Effector memory CD4-positive, alpha-beta T cell (primary cell): ENCODE data around the gene ARHGAP24.

ENCODE experiments used
- DNase-seq, 3 donors: peaks; one replicate each; pipeline ENCODE4 v3.0.0-alpha.2; 2020
- H3K27ac ChIP-seq: 2 replicates; pipeline ENCODE4 v1.7.0; 2013; ENCODE audit warnings: mild to moderate bottlenecking, low read length, moderate library complexity; ENCODE audit not compliant: insufficient read depth, poor library complexity, severe bottlenecking
- H3K27me3 ChIP-seq: replicated peaks from 2 replicates; pipeline ENCODE4 v1.7.0; 2013; ENCODE audit warnings: mild to moderate bottlenecking, low read length; ENCODE audit not compliant: insufficient read depth, control insufficient read depth, poor library complexity, severe bottlenecking
- H3K36me3 ChIP-seq: 2 replicates; pipeline ENCODE4 v1.7.0; 2013; ENCODE audit warnings: mild to moderate bottlenecking, low read length, moderate library complexity; ENCODE audit not compliant: control insufficient read depth, insufficient read depth
- H3K4me1 ChIP-seq: 2 replicates; pipeline ENCODE4 v1.7.0; 2013; ENCODE audit warnings: low read length, mild to moderate bottlenecking; ENCODE audit not compliant: control insufficient read depth, insufficient read depth, poor library complexity, severe bottlenecking
- H3K4me3 ChIP-seq: 2 replicates; pipeline ENCODE4 v1.7.0; 2013; ENCODE audit warnings: low read length, low read depth, mild to moderate bottlenecking; ENCODE audit not compliant: insufficient read depth, poor library complexity, severe bottlenecking
- H3K9me3 ChIP-seq: 2 replicates; pipeline ENCODE4 v1.7.0; 2013; ENCODE audit warnings: mild to moderate bottlenecking, low read length, moderate library complexity; ENCODE audit not compliant: control insufficient read depth

The ARHGAP24 gene

DNA sequence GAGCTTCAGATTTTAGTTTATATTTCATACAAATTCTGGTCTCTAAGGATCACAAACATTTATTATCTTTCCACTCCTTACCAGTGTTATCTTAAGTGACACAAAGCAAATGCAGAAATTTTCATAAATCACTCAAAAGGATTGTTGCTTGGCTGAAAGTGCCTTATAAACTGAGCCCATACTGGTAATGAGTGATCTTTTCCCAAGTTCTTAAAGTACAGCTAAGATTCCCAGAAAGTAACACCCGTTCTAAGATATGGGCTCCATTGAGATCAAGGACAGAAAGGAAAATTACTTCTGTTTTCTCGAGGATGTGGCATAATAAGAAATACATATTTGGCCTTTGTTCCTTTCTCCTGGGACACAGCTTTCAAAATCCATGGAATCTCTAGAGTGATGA is 313.7 kb downstream of the ARHGAP24 start:
- no peaks in the 10 kb centered on the region for H3K27me3 ChIP-seq
- H3K9me3 ChIP-seq: no peaks in the 10 kb centered on the region
- no peak overlapping the region for H3K4me3 ChIP-seq
- H3K4me1 ChIP-seq: no peaks in the 10 kb centered on the region
- no peaks in the 10 kb centered on the region for H3K36me3 ChIP-seq
- DNase-seq: no peak
- H3K27ac ChIP-seq: no peak overlapping the region

DNA sequence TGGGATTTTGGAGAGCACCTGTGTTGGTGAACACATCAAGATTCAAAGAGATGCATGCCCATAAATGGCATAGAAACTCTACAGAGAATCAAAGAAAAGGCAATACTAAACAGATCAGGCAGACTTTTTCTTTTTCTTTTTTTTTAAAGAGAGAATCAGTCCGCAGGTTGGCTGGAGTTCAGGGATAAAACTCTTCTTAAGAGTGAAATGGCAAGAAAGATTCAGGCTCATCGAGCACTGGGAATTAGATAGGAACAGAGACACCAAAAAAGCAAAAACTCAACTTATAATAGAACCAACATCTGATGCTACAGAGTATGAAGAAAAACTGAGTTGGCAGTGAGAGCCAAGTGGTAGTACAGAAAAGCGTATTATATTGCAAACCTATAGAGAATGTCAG is 314.3 kb downstream of the ARHGAP24 start:
- H3K36me3 ChIP-seq: no peaks in the 10 kb centered on the region
- no peak for DNase-seq
- no peaks in the 10 kb centered on the region for H3K4me1 ChIP-seq
- no peaks in the 10 kb centered on the region for H3K27me3 ChIP-seq
- no peak overlapping the region for H3K27ac ChIP-seq
- no peaks in the 10 kb centered on the region for H3K9me3 ChIP-seq
- H3K4me3 ChIP-seq: no peak overlapping the region

DNA sequence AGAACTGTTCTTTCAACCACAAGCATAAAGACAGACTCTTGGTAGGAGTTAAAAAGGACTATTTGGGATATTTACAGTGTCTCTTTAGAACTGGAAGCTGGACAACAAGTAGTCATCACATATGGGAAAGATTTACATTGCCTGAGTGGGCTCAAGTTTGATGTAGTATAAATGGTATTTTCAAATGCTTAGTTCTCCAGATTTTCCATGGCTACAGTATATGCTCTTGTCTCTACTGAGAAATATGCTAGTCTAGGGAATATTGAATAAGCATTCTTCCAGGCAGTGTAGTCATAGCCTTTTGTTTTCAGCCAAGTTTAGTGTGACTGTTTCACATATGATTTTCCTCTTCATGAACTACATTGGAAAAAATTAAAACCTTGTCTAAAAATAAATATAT is 315.6 kb downstream of the ARHGAP24 start:
- Histone ChIP-seq H3K27me3 (no peaks in the 10 kb centered on the region), H3K27ac (no peak overlapping the region), H3K36me3 (no peaks in the 10 kb centered on the region), H3K4me3 (no peak overlapping the region), H3K4me1 (no peaks in the 10 kb centered on the region), H3K9me3 (no peaks in the 10 kb centered on the region)
- no peak for DNase-seq

DNA sequence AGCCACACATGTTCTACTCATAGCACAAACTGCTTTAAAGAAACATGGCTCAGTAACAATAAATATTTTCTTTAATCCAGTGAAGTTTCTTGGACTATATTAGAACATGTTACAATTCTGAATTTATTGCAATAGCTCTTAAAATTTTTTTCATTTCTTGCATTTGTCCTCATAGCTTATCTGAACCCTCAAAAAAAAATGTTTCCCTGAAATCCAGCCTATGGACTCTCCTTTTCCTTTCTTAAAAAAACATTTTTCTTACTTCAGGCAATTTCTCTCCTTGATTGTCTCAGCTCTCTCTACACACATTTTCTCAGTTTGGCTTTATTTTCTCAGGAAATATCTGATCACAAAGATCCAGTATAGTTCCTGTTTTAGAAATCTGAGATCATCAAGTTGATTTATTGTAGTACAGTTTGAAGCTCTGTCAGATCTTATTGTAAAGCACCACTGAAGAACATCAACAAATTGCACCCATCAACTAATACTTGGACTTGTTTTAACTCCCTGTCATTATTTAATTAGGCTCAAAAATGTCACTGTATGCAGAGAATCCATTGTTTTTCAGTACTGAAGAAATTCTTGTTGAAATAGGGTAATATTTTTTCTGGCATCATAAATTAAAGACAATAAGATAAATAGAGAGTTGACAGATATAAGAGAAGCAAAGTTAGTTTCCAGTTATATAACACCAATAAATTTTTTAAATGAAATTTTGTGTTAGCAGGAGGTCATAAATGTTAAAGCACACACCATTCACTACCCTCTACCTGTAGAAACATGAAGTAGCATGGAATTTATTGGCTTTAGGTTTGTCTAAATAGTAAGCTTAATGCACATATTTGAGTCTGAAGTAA is 317.7 kb downstream of the ARHGAP24 start:
- no peaks in the 10 kb centered on the region for H3K27me3 ChIP-seq
- H3K36me3 ChIP-seq: no peaks in the 10 kb centered on the region
- no peaks in the 10 kb centered on the region for H3K4me1 ChIP-seq
- DNase-seq: no peak
- H3K9me3 ChIP-seq: no peaks in the 10 kb centered on the region
- no peak overlapping the region for H3K4me3 ChIP-seq
- H3K27ac ChIP-seq: no peak overlapping the region

DNA sequence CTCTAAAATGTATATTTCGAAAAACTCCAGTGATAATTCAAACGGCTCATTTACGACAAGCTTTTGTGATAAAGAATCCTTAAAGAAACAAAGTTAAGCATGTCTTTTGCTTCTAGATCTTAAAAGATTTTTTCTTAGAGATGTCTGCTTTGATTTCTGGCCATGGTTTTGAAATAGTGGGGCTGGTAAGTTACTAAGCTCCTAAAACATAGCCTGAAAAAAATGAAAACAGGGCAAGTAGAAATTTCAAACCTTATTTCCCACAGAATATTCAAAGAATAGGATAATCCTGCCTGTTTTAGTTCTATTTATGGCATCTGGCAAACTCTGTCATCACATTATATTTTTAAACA is 318.3 kb downstream of the ARHGAP24 start:
- Histone ChIP-seq H3K27ac (no peak overlapping the region), H3K4me1 (no peaks in the 10 kb centered on the region)

DNA sequence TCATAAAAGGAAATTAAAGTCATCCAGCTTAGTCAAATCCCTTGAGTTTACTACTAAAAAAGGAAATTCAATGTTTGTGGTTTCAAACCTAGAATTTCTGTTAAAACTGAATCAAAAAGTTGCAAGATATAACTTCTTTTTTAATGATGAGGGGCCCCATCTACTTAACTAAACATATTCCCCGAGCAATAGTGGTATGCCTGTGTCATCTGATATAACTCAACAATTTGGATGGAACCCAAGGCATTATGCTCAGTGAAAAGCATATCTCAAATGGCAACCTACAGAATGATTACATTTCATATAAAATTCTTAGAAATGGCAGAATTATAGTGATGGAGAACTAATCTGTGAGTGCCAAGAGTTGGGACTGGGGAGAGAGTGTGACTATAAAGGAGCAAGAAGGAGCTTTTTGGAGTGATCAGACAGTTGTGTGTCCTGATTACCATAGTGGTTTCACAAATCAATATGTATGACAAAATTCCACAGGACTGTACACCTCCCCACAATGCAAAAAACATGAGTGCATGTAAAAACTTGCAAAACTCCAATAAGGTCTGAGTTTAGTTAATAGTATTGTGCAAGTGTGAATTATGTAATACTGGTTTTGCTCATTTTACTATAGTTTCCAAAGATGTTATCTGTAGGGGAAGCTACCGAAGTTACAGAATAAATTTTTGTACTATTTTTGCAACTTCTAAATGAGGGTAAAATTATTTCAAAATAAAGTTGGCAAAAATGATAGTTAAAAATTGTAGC is 323.2 kb downstream of the ARHGAP24 start:
- Histone ChIP-seq H3K9me3 (no peaks in the 10 kb centered on the region), H3K4me3 (no peak overlapping the region), H3K27ac (no peak overlapping the region), H3K27me3 (no peaks in the 10 kb centered on the region), H3K36me3 (no peaks in the 10 kb centered on the region), H3K4me1 (no peaks in the 10 kb centered on the region)
- DNase-seq: no peak

More for the DNA sequence above, 318.3 kb downstream of the ARHGAP24 start:
- Histone ChIP-seq H3K36me3 (no peaks in the 10 kb centered on the region), H3K9me3 (no peaks in the 10 kb centered on the region), H3K4me3 (no peak overlapping the region), H3K27me3 (no peaks in the 10 kb centered on the region)
- no peak for DNase-seq

DNA sequence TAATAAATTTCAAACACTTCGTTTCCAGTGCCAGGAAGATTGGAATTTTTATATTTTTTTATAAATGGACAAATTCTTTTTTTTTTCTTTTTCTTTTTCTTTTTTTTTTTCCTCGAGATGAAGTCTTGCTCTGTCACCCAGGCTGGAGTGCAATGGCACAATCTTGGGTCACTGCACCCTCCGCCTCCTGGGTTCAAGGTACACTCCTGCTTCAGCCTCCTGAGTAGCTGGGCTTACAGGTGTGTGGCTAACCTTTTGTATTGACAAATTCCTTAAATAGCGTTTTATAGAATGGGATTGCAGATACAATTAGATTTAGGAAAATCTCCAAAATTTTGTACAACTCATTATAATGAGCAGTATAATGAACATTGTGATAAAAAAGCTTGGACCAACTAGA is 328.9 kb downstream of the ARHGAP24 start:
- Histone ChIP-seq H3K36me3 (no peaks in the 10 kb centered on the region), H3K4me1 (no peaks in the 10 kb centered on the region), H3K4me3 (no peak overlapping the region), H3K27ac (no peak overlapping the region), H3K9me3 (no peaks in the 10 kb centered on the region), H3K27me3 (no peaks in the 10 kb centered on the region)
- DNase-seq: no peak

DNA sequence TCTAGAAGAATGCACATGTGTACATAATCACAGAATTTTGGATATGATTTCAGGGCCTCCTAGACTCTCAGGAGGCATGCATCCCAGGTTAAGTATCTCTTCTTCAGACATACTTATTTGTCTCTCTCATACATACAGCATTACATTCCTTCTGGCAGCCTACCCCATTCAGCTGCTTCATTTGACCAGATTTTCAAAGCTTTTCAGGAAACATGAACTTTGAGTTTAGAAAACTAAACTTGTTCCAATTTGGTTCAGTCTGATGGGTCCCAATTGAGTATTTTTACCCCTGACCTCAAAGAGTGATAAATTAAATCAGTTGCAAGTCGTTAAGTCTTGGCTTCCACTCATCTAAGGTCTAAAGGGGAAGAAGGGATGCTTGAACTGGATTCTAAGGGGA is 330.9 kb downstream of the ARHGAP24 start:
- DNase-seq: no peak
- H3K4me3 ChIP-seq: no peak overlapping the region
- H3K27me3 ChIP-seq: no peaks in the 10 kb centered on the region
- H3K36me3 ChIP-seq: no peaks in the 10 kb centered on the region
- H3K9me3 ChIP-seq: no peaks in the 10 kb centered on the region
- no peaks in the 10 kb centered on the region for H3K4me1 ChIP-seq
- H3K27ac ChIP-seq: no peak overlapping the region

DNA sequence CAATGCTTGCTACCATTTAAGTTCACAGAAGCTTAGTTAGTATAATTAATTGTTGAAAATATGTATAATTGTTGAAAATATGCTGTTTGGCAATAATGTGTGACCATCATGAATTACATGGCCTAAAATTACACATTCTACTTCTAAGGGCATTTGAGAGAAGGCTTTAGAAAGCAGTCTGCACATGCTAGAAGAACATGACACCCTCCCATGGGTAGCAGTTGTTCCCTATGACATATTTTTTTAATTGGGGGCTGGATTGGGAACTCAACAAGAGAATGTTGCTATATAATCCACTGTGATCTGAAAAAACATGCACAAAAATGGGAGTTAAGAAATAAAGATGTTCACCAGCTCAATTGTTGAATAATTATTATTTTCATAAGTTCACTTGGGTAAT is 331.4 kb downstream of the ARHGAP24 start:
- no peak overlapping the region for H3K4me3 ChIP-seq
- H3K27me3 ChIP-seq: no peaks in the 10 kb centered on the region
- H3K27ac ChIP-seq: no peak overlapping the region
- H3K4me1 ChIP-seq: no peaks in the 10 kb centered on the region
- no peaks in the 10 kb centered on the region for H3K9me3 ChIP-seq
- no peaks in the 10 kb centered on the region for H3K36me3 ChIP-seq
- no peak for DNase-seq

DNA sequence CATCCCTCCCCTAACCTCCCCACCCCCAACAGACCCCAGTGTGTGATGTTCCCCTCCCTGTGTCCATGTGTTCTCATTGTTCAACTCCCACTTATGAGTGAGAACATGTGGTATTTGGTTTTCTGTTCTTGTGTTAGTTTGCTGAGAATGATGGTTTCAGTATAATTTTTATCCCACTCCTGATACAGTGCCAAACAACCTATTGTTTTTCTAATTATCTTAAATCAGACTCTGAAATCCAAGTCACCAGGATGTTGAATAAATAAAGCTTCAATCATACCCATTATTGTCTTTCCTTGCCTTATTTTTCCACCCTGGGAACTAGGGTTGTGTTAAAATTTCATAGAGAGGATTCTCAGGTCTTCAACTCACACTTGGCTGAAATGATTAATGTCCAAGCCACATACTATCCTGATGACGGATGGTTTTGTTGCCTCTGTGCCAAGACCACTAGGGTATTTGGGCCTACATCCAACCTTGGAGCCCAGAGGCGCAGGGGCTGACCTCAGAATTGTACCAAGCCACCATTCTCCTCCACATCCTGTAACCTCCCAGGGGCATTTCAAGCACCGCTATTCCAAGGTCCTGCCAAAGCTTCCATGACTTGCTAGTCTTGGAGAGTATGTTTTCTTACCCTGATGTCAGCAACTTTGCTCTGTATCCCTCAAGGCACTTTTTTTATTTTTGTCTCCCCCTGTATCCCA is 332.4 kb downstream of the ARHGAP24 start:
- Histone ChIP-seq H3K27me3 (no peaks in the 10 kb centered on the region), H3K4me3 (no peak overlapping the region), H3K9me3 (no peaks in the 10 kb centered on the region), H3K36me3 (no peaks in the 10 kb centered on the region), H3K27ac (no peak overlapping the region), H3K4me1 (no peaks in the 10 kb centered on the region)
- no peak for DNase-seq
